Measurements from ENCODE around the gene MTMR3. TPM values are rescaled to one million over a fixed set of nuclear protein-coding genes. Genes with fewer than 3 reads are reported as not detected.

The MTMR3 gene
- total RNA-seq, 1 experiment from 2014 or later, result 16.7 TPM

GRCh38 chr22:29883775-29884097, 762 bp downstream of the MTMR3 start:
- Histone ChIP-seq H3K4me3 (ENCODE audit: insufficient read depth, low read depth, low read length) (peak overlapping the region; percentile 98), H3K27me3 (ENCODE audit: control insufficient read depth, insufficient read depth, low read length) (no peaks in the 10 kb centered on the region), H3K36me3 (replicated peaks; ENCODE audit: control insufficient read depth, insufficient read depth, low read length) (no peaks in the 10 kb centered on the region)
- DNase-seq, result no peak

- no peak overlapping the region for H3K4me3 ChIP-seq (ENCODE audit: insufficient read depth, low read depth, low read length)
- DNase-seq, result no peak
- H3K36me3 ChIP-seq (replicated peaks; ENCODE audit: control insufficient read depth, insufficient read depth, low read length), result no peaks in the 10 kb centered on the region
- no peaks in the 10 kb centered on the region for H3K27me3 ChIP-seq (ENCODE audit: control insufficient read depth, insufficient read depth, low read length)
These were observed 2.6 kb downstream of the MTMR3 start for GRCh38 chr22:29885610-29886009.

GRCh38 chr22:29886596-29886995, 3.6 kb downstream of the MTMR3 start:
- no peak for DNase-seq
- Histone ChIP-seq H3K27me3 (ENCODE audit: control insufficient read depth, insufficient read depth, low read length) (no peaks in the 10 kb centered on the region), H3K4me3 (ENCODE audit: insufficient read depth, low read depth, low read length) (no peak overlapping the region)

GRCh38 chr22:29887358-29887757, 4.4 kb downstream of the MTMR3 start:
- DNase-seq, result no peak
- no peaks in the 10 kb centered on the region for H3K27me3 ChIP-seq (ENCODE audit: control insufficient read depth, insufficient read depth, low read length)
- H3K4me3 ChIP-seq (ENCODE audit: insufficient read depth, low read depth, low read length), result no peak overlapping the region
- no peaks in the 10 kb centered on the region for H3K36me3 ChIP-seq (replicated peaks; ENCODE audit: control insufficient read depth, insufficient read depth, low read length)

More at GRCh38 chr22:29886596-29886995, 3.6 kb downstream of the MTMR3 start:
- H3K36me3 ChIP-seq (replicated peaks; ENCODE audit: control insufficient read depth, insufficient read depth, low read length), result no peaks in the 10 kb centered on the region

GRCh38 chr22:29890760-29891159, 7.8 kb downstream of the MTMR3 start:
- no peak for DNase-seq
- Histone ChIP-seq H3K27me3 (ENCODE audit: control insufficient read depth, insufficient read depth, low read length) (no peaks in the 10 kb centered on the region), H3K36me3 (replicated peaks; ENCODE audit: control insufficient read depth, insufficient read depth, low read length) (no peaks in the 10 kb centered on the region), H3K4me3 (ENCODE audit: insufficient read depth, low read depth, low read length) (no peak overlapping the region)

GRCh38 chr22:29892315-29893156, 9.6 kb downstream of the MTMR3 start:
- H3K27me3 ChIP-seq (ENCODE audit: control insufficient read depth, insufficient read depth, low read length), result no peaks in the 10 kb centered on the region
- H3K36me3 ChIP-seq (replicated peaks; ENCODE audit: control insufficient read depth, insufficient read depth, low read length), result no peaks in the 10 kb centered on the region
- DNase-seq, result no peak
- no peak overlapping the region for H3K4me3 ChIP-seq (ENCODE audit: insufficient read depth, low read depth, low read length)

GRCh38 chr22:29901354-29901753, 18.4 kb downstream of the MTMR3 start:
- H3K36me3 ChIP-seq (replicated peaks; ENCODE audit: control insufficient read depth, insufficient read depth, low read length), result no peaks in the 10 kb centered on the region
- no peaks in the 10 kb centered on the region for H3K27me3 ChIP-seq (ENCODE audit: control insufficient read depth, insufficient read depth, low read length)
- no peak for DNase-seq
- no peak overlapping the region for H3K4me3 ChIP-seq (ENCODE audit: insufficient read depth, low read depth, low read length)

GRCh38 chr22:29903371-29903770, 20.4 kb downstream of the MTMR3 start:
- Histone ChIP-seq H3K36me3 (replicated peaks; ENCODE audit: control insufficient read depth, insufficient read depth, low read length) (no peaks in the 10 kb centered on the region), H3K4me3 (ENCODE audit: insufficient read depth, low read depth, low read length) (no peak overlapping the region), H3K27me3 (ENCODE audit: control insufficient read depth, insufficient read depth, low read length) (no peaks in the 10 kb centered on the region)
- no peak for DNase-seq

GRCh38 chr22:29904020-29904419, 21.0 kb downstream of the MTMR3 start:
- no peaks in the 10 kb centered on the region for H3K36me3 ChIP-seq (replicated peaks; ENCODE audit: control insufficient read depth, insufficient read depth, low read length)
- H3K27me3 ChIP-seq (ENCODE audit: control insufficient read depth, insufficient read depth, low read length), result no peaks in the 10 kb centered on the region
- DNase-seq, result no peak
- H3K4me3 ChIP-seq (ENCODE audit: insufficient read depth, low read depth, low read length), result no peak overlapping the region

GRCh38 chr22:29907753-29908515, 25.0 kb downstream of the MTMR3 start:
- no peaks in the 10 kb centered on the region for H3K36me3 ChIP-seq (replicated peaks; ENCODE audit: control insufficient read depth, insufficient read depth, low read length)
- DNase-seq, result no peak
- H3K4me3 ChIP-seq (ENCODE audit: insufficient read depth, low read depth, low read length), result no peak overlapping the region
- no peaks in the 10 kb centered on the region for H3K27me3 ChIP-seq (ENCODE audit: control insufficient read depth, insufficient read depth, low read length)

GRCh38 chr22:29912141-29912540, 29.2 kb downstream of the MTMR3 start:
- H3K36me3 ChIP-seq (replicated peaks; ENCODE audit: control insufficient read depth, insufficient read depth, low read length), result no peaks in the 10 kb centered on the region
- no peak overlapping the region for H3K4me3 ChIP-seq (ENCODE audit: insufficient read depth, low read depth, low read length)
- no peaks in the 10 kb centered on the region for H3K27me3 ChIP-seq (ENCODE audit: control insufficient read depth, insufficient read depth, low read length)
- no peak for DNase-seq

- Histone ChIP-seq H3K4me3 (ENCODE audit: insufficient read depth, low read depth, low read length) (no peak overlapping the region), H3K36me3 (replicated peaks; ENCODE audit: control insufficient read depth, insufficient read depth, low read length) (no peaks in the 10 kb centered on the region), H3K27me3 (ENCODE audit: control insufficient read depth, insufficient read depth, low read length) (no peaks in the 10 kb centered on the region)
- no peak for DNase-seq
These were observed 29.8 kb downstream of the MTMR3 start for GRCh38 chr22:29912605-29913398.

- H3K4me3 ChIP-seq (ENCODE audit: insufficient read depth, low read depth, low read length), result no peak overlapping the region
- no peak for DNase-seq
- H3K27me3 ChIP-seq (ENCODE audit: control insufficient read depth, insufficient read depth, low read length), result no peaks in the 10 kb centered on the region
- no peaks in the 10 kb centered on the region for H3K36me3 ChIP-seq (replicated peaks; ENCODE audit: control insufficient read depth, insufficient read depth, low read length)
These were observed 31.2 kb downstream of the MTMR3 start for GRCh38 chr22:29914165-29914564.

GRCh38 chr22:29914991-29915533, 32.1 kb downstream of the MTMR3 start:
- no peak overlapping the region for H3K4me3 ChIP-seq (ENCODE audit: insufficient read depth, low read depth, low read length)
- no peak for DNase-seq
- no peaks in the 10 kb centered on the region for H3K36me3 ChIP-seq (replicated peaks; ENCODE audit: control insufficient read depth, insufficient read depth, low read length)
- no peaks in the 10 kb centered on the region for H3K27me3 ChIP-seq (ENCODE audit: control insufficient read depth, insufficient read depth, low read length)
